ENCODE results near the gene COL4A1.

COL4A1 gene

DNA sequence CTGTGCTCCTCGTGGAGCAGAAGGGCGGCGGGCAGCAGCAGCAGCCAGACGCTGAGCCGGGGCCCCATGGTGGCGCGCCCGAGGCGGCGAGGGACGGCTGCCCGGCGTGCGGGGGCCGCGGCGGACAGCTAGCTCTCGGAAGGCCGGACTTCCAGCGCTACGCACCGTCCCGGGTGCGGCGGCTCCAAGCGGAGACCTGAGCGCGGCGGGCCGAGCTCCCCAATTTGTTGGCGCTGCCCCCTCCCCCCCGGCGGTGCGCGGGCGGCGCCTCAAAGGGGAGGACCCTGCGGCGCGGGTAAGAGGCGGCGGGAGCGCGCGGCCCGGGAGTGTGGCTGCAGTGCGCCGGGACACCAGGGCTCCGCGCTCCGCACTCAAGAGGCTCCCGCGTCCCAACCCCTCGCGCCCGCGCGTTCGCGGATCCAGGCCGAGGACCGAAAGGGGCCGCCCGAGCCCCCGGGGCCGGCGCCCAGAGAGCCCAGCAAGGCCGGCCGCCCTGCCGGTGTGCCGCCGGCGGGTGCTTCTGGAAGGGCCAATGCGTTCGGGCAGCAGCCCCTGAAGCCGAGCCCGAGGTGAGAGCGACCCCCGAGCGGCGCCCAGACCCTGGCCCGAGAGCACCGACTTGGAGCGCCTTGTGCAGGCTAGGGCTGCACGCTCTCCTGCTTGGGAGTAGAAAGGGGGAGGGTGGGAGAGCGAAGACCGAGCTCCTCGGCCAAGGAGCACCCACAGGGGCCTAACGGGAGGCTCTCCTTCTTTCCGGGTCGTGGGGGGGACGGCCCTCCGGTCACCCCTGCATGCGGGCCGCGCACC is at the start of gene COL4A1, which contains the start of gene COL4A2:
Gene COL4A1 (minus strand): TSS at position 198 of the 807 bp plus-strand sequence. CDS start 130 bp downstream, at position 68.
Gene COL4A2 (plus strand): TSS at position 325 of the 807 bp plus-strand sequence. CDS start 620 bp downstream, outside the sequence.
- peak; percentile 20 for DNase-seq (ENCODE audit: extremely low spot score)
- ChIA-PET POLR2A (interaction anchor here (0.6 to 1.5 kb wide), 8 partner anchors 16 to 119 kb away, joined by 3 to 7 read pairs (median 3); no protein-coding TSS in a partner anchor), CTCF (interaction anchor here (0.7 kb wide), 1 partner anchor 1231 kb away, joined by 3 read pairs; no protein-coding TSS in a partner anchor)
- TF ChIP-seq LEF1 (IDR thresholded peaks at IDR 0.05; ENCODE audit: borderline replicate concordance) (0 out of 2 replicates have a peak, but pooled peaks have one; percentile 17), CTBP1 (IDR thresholded peaks at IDR 0.05; ENCODE audit: borderline replicate concordance) (no peak), L3MBTL2 (conservative IDR thresholded peaks at IDR 0.05) (peak; percentile 26; the same call in 1 of the 2 replicates)

DNA sequence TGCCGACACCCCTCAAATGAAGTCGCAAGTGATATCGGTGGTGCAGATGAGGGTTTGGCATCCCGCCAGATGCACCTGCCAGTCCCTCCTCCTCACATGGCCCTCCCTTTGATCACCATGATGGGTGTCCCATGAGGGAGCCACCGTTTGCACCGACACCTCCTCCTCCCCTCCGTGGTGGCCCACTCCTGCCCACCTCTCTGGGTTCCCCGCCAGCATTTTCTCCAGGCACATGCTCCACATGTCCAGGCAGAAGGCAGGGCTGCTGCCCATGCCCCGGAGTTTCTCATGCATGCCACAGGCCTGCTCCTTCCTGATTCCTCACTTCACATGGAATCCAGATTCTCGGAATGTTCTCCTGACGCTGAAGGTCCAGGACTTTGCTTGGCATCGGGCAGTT is 49.4 kb upstream of the COL4A1 start:
- CTCF ChIA-PET = no interaction called here
- DNase-seq (ENCODE audit: extremely low spot score) = no peak
- POLR2A ChIA-PET = no interaction called here
- TF ChIP-seq LEF1 (IDR thresholded peaks at IDR 0.05; ENCODE audit: borderline replicate concordance) (no peak), PKNOX1 (IDR thresholded peaks at IDR 0.05) (no peak), SP1 (IDR thresholded peaks at IDR 0.05) (no peak), FOXM1 (IDR thresholded peaks at IDR 0.05; ENCODE audit: borderline replicate concordance) (no peak), CTBP1 (IDR thresholded peaks at IDR 0.05; ENCODE audit: borderline replicate concordance) (no peak)

GRCh38 chr13:110354715-110355473 is 47.9 kb upstream of the COL4A1 start:
- CTCF ChIA-PET = interaction anchor here (0.5 to 1.8 kb wide), 2 partner anchors 10 to 13 kb away, joined by 3 to 5 read pairs; no protein-coding TSS in a partner anchor
- DNase-seq (ENCODE audit: extremely low spot score) = no peak
- TF ChIP-seq BHLHE40 (IDR thresholded peaks at IDR 0.05; ENCODE audit: borderline replicate concordance) (no peak), ARNT (IDR thresholded peaks at IDR 0.05) (no peak)
- POLR2A ChIA-PET = no interaction called here

DNA sequence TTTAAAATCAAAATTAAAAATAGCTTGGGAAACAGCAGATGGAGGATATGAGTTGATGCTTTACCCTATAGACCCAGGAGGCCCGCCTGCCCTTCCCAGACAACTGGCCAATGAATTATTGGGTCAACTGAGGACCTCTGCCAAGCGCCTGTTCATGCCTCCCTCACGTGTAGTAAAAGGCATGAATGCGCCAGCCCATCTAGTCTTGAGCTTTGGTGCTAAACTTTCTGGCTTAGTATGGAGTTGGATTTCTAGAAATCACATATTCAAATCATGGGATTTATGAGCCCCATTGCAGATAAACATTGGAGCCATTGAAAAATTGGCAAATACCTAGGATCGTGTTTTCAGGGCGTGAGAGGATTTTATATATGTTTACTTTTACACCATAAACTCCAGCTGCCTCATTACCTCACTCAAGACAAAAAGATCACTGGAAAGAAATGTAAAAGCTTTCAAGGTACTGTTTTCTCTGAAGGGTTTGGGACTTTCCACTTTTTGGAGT is 47.2 kb upstream of the COL4A1 start:
- DNase-seq (ENCODE audit: extremely low spot score) = no peak
- TF ChIP-seq BHLHE40 (IDR thresholded peaks at IDR 0.05; ENCODE audit: borderline replicate concordance) = no peak
- no peak for TF ChIP-seq CTBP1 (IDR thresholded peaks at IDR 0.05; ENCODE audit: borderline replicate concordance)
- TF ChIP-seq HDGF (IDR thresholded peaks at IDR 0.05; ENCODE audit: borderline replicate concordance) = no peak
- TF ChIP-seq SP1 (IDR thresholded peaks at IDR 0.05) = no peak
- TF ChIP-seq FOXA1 (IDR thresholded peaks at IDR 0.05) = no peak
- no peak for TF ChIP-seq PKNOX1 (IDR thresholded peaks at IDR 0.05)
- TF ChIP-seq FOXM1 (IDR thresholded peaks at IDR 0.05; ENCODE audit: borderline replicate concordance) = no peak
- no peak for TF ChIP-seq TARDBP (IDR thresholded peaks at IDR 0.05)
- no peak for TF ChIP-seq FOXK2 (IDR thresholded peaks at IDR 0.05)
- no peak for TF ChIP-seq LEF1 (IDR thresholded peaks at IDR 0.05; ENCODE audit: borderline replicate concordance)
- TF ChIP-seq ZNF384 (IDR thresholded peaks at IDR 0.05) = no peak
- no peak for TF ChIP-seq ARNT (IDR thresholded peaks at IDR 0.05)
- no peak for TF ChIP-seq L3MBTL2 (conservative IDR thresholded peaks at IDR 0.05)
- no peak for TF ChIP-seq NFRKB (IDR thresholded peaks at IDR 0.05)
- TF ChIP-seq SUZ12 (IDR thresholded peaks at IDR 0.05) = no peak
- no peak for TF ChIP-seq ELF4 (IDR thresholded peaks at IDR 0.05)
- ChIA-PET POLR2A (no interaction called here), CTCF (interaction anchor here (0.5 to 1.8 kb wide), 2 partner anchors 9 to 13 kb away, joined by 3 to 5 read pairs; no protein-coding TSS in a partner anchor)

- POLR2A ChIA-PET = no interaction called here
- no peak for DNase-seq (ENCODE audit: extremely low spot score)
- CTCF ChIA-PET = interaction anchor here (1.8 kb wide), 1 partner anchor 12 kb away, joined by 5 read pairs; no protein-coding TSS in a partner anchor
- TF ChIP-seq HDGF (IDR thresholded peaks at IDR 0.05; ENCODE audit: borderline replicate concordance) = no peak
- no peak for TF ChIP-seq TARDBP (IDR thresholded peaks at IDR 0.05)
- TF ChIP-seq NFRKB (IDR thresholded peaks at IDR 0.05) = no peak
- no peak for TF ChIP-seq ZNF384 (IDR thresholded peaks at IDR 0.05)
- TF ChIP-seq FOXK2 (IDR thresholded peaks at IDR 0.05) = no peak
- TF ChIP-seq SUZ12 (IDR thresholded peaks at IDR 0.05) = no peak
- TF ChIP-seq LEF1 (IDR thresholded peaks at IDR 0.05; ENCODE audit: borderline replicate concordance) = no peak
- no peak for TF ChIP-seq CTBP1 (IDR thresholded peaks at IDR 0.05; ENCODE audit: borderline replicate concordance)
- no peak for TF ChIP-seq ARNT (IDR thresholded peaks at IDR 0.05)
- TF ChIP-seq L3MBTL2 (conservative IDR thresholded peaks at IDR 0.05) = no peak
- TF ChIP-seq ELF4 (IDR thresholded peaks at IDR 0.05) = no peak
- TF ChIP-seq FOXA1 (IDR thresholded peaks at IDR 0.05) = no peak
- no peak for TF ChIP-seq BHLHE40 (IDR thresholded peaks at IDR 0.05; ENCODE audit: borderline replicate concordance)
- no peak for TF ChIP-seq PKNOX1 (IDR thresholded peaks at IDR 0.05)
- no peak for TF ChIP-seq SP1 (IDR thresholded peaks at IDR 0.05)
- no peak for TF ChIP-seq FOXM1 (IDR thresholded peaks at IDR 0.05; ENCODE audit: borderline replicate concordance)
Observed at GRCh38 chr13:110353339-110353977, 46.5 kb upstream of the COL4A1 start.

Measured in HEK293T (cell line).